ENCODE data around the gene CITED1.

Gene CITED1

GRCh38 chrX:72308209-72308565, 2.5 kb upstream of the CITED1 start:
- ChIA-PET POLR2A (interaction anchor here (0.8 to 5.2 kb wide), 6 partner anchors 8 to 238 kb away, joined by 3 to 33 read pairs (median 3); partner anchors contain the start of genes ERCC6L and RPS4X), CTCF (interaction anchor here (0.5 to 1.3 kb wide), 3 partner anchors 10 to 64 kb away, joined by 4 to 5 read pairs (median 5); partner anchors contain the start of gene RPS4X)
- no peak for DNase-seq (ENCODE audit: extremely low spot score)
- TF ChIP-seq HDGF (IDR thresholded peaks at IDR 0.05; ENCODE audit: borderline replicate concordance) (no peak), ZNF384 (IDR thresholded peaks at IDR 0.05) (no peak), SP1 (IDR thresholded peaks at IDR 0.05) (no peak), SUZ12 (IDR thresholded peaks at IDR 0.05) (no peak), ELF4 (IDR thresholded peaks at IDR 0.05) (no peak), NFRKB (IDR thresholded peaks at IDR 0.05) (no peak), LEF1 (IDR thresholded peaks at IDR 0.05; ENCODE audit: borderline replicate concordance) (no peak), CTBP1 (IDR thresholded peaks at IDR 0.05; ENCODE audit: borderline replicate concordance) (no peak), FOXM1 (IDR thresholded peaks at IDR 0.05; ENCODE audit: borderline replicate concordance) (no peak), TARDBP (IDR thresholded peaks at IDR 0.05) (no peak), FOXK2 (IDR thresholded peaks at IDR 0.05) (no peak), PKNOX1 (IDR thresholded peaks at IDR 0.05) (no peak), ARNT (IDR thresholded peaks at IDR 0.05) (no peak), L3MBTL2 (conservative IDR thresholded peaks at IDR 0.05) (no peak)

GRCh38 chrX:72307646-72308051, 1.9 kb upstream of the CITED1 start:
- CTCF ChIA-PET: no interaction called here
- TF ChIP-seq SP1 (IDR thresholded peaks at IDR 0.05) (no peak), NFRKB (IDR thresholded peaks at IDR 0.05) (no peak), SUZ12 (IDR thresholded peaks at IDR 0.05) (no peak), ELF4 (IDR thresholded peaks at IDR 0.05) (no peak), FOXM1 (IDR thresholded peaks at IDR 0.05; ENCODE audit: borderline replicate concordance) (no peak), FOXK2 (IDR thresholded peaks at IDR 0.05) (no peak), L3MBTL2 (conservative IDR thresholded peaks at IDR 0.05) (no peak), BHLHE40 (IDR thresholded peaks at IDR 0.05; ENCODE audit: borderline replicate concordance) (no peak)
- no peak for DNase-seq (ENCODE audit: extremely low spot score)
- POLR2A ChIA-PET: interaction anchor here (0.6 to 5.2 kb wide), 6 partner anchors 9 to 238 kb away, joined by 3 to 33 read pairs (median 3); partner anchors contain the start of genes ERCC6L and RPS4X

- CTCF ChIA-PET: no interaction called here
- peak; percentile 80 for DNase-seq (ENCODE audit: extremely low spot score)
- TF ChIP-seq TARDBP (IDR thresholded peaks at IDR 0.05): peak; percentile 58; the same call in 1 of the 2 replicates
- TF ChIP-seq ELF4 (IDR thresholded peaks at IDR 0.05): no peak
- no peak for TF ChIP-seq SP1 (IDR thresholded peaks at IDR 0.05)
- TF ChIP-seq LEF1 (IDR thresholded peaks at IDR 0.05; ENCODE audit: borderline replicate concordance): no peak
- TF ChIP-seq CTBP1 (IDR thresholded peaks at IDR 0.05; ENCODE audit: borderline replicate concordance): peak; percentile 53
- TF ChIP-seq FOXA1 (IDR thresholded peaks at IDR 0.05): no peak
- TF ChIP-seq L3MBTL2 (conservative IDR thresholded peaks at IDR 0.05): peak; percentile 68
- peak; percentile 93 for TF ChIP-seq FOXM1 (IDR thresholded peaks at IDR 0.05; ENCODE audit: borderline replicate concordance)
- POLR2A ChIA-PET: interaction anchor here (0.6 to 5.2 kb wide), 6 partner anchors 16 to 239 kb away, joined by 3 to 33 read pairs (median 3); partner anchors contain the start of genes ERCC6L, PIN4 and RPS4X
Measured at GRCh38 chrX:72306851-72307645, 1.3 kb upstream of the CITED1 start.

GRCh38 chrX:72306085-72306801, 529 bp upstream of the CITED1 start:
- POLR2A ChIA-PET: interaction anchor here (1.5 to 5.2 kb wide), 2 partner anchors 30 to 125 kb away, joined by 4 to 33 read pairs; partner anchors contain the start of genes PIN4 and RPS4X
- DNase-seq (ENCODE audit: extremely low spot score): peak; percentile 46
- CTCF ChIA-PET: no interaction called here

GRCh38 chrX:72304877-72305276, 837 bp downstream of the CITED1 start:
- TF ChIP-seq SUZ12 (IDR thresholded peaks at IDR 0.05) (no peak), L3MBTL2 (conservative IDR thresholded peaks at IDR 0.05) (no peak), PKNOX1 (IDR thresholded peaks at IDR 0.05) (no peak), FOXA1 (IDR thresholded peaks at IDR 0.05) (no peak), SP1 (IDR thresholded peaks at IDR 0.05) (no peak), LEF1 (IDR thresholded peaks at IDR 0.05; ENCODE audit: borderline replicate concordance) (no peak), BHLHE40 (IDR thresholded peaks at IDR 0.05; ENCODE audit: borderline replicate concordance) (no peak), ARNT (IDR thresholded peaks at IDR 0.05) (no peak), FOXK2 (IDR thresholded peaks at IDR 0.05) (no peak), CTBP1 (IDR thresholded peaks at IDR 0.05; ENCODE audit: borderline replicate concordance) (no peak), HDGF (IDR thresholded peaks at IDR 0.05; ENCODE audit: borderline replicate concordance) (no peak), FOXM1 (IDR thresholded peaks at IDR 0.05; ENCODE audit: borderline replicate concordance) (no peak), ZNF384 (IDR thresholded peaks at IDR 0.05) (no peak)
- no peak for DNase-seq (ENCODE audit: extremely low spot score)
- ChIA-PET POLR2A (no interaction called here), CTCF (no interaction called here)

More at GRCh38 chrX:72306085-72306801, 529 bp upstream of the CITED1 start:
- TF ChIP-seq ARNT (IDR thresholded peaks at IDR 0.05) (no peak; the same call in 1 of the 2 replicates), L3MBTL2 (conservative IDR thresholded peaks at IDR 0.05) (0 out of 2 replicates have a peak, but pooled peaks have one; percentile 11), ELF4 (IDR thresholded peaks at IDR 0.05) (no peak), ZNF384 (IDR thresholded peaks at IDR 0.05) (no peak)

- no peak for DNase-seq (ENCODE audit: extremely low spot score)
- TF ChIP-seq NFRKB (IDR thresholded peaks at IDR 0.05) (no peak), FOXA1 (IDR thresholded peaks at IDR 0.05) (no peak), TARDBP (IDR thresholded peaks at IDR 0.05) (no peak), LEF1 (IDR thresholded peaks at IDR 0.05; ENCODE audit: borderline replicate concordance) (no peak), ARNT (IDR thresholded peaks at IDR 0.05) (no peak), PKNOX1 (IDR thresholded peaks at IDR 0.05) (no peak), BHLHE40 (IDR thresholded peaks at IDR 0.05; ENCODE audit: borderline replicate concordance) (no peak), ELF4 (IDR thresholded peaks at IDR 0.05) (no peak), SUZ12 (IDR thresholded peaks at IDR 0.05) (no peak), CTBP1 (IDR thresholded peaks at IDR 0.05; ENCODE audit: borderline replicate concordance) (no peak), FOXM1 (IDR thresholded peaks at IDR 0.05; ENCODE audit: borderline replicate concordance) (no peak), ZNF384 (IDR thresholded peaks at IDR 0.05) (no peak), L3MBTL2 (conservative IDR thresholded peaks at IDR 0.05) (no peak), HDGF (IDR thresholded peaks at IDR 0.05; ENCODE audit: borderline replicate concordance) (no peak)
- POLR2A ChIA-PET: interaction anchor here (0.8 kb wide), 1 partner anchor 25 kb away, joined by 3 read pairs; the partner anchor contains the start of gene RPS4X
- CTCF ChIA-PET: no interaction called here
Measured at GRCh38 chrX:72301781-72302180, 3.9 kb downstream of the CITED1 start.
